GM18511 (cell line): ENCODE data around the gene CISD2.
"Not testable (repeated sequence)": the region's sequence is repeated elsewhere in the genome, so short reads cannot be mapped to it uniquely, and the experiment has no call there.

ENCODE experiments used
- ATAC-seq: cut with Tn5 transposase; IDR thresholded peaks from one replicate; pipeline ENCODE4 v1.9.1; 2021; ENCODE audit warnings: mild to moderate bottlenecking, moderate library complexity; ENCODE audit not compliant: unreplicated experiment

Gene CISD2

DNA sequence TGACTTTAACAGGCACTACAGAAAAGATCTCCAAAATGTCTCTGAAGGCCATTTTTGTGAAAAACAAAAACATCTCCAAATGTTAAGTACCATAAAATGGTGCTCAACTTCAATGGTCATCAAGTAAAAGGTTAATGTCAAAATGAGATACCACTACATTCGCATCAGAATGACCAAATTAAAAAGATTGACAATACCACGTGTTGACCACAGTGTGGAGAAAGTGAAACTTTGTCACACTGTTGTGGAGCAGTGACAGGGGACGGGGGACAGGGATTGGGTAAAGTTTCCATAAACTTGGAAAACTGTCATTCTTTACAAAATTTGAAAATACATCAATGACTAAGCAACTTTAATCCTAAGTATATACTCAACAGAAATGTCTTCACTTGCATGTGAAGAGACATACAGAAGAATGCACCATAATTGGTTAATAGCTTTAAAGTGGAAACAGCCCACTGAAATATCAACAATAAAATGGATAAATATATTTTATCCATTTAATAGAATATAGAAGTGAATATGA lies 19.1 kb upstream of the CISD2 start:
- ATAC-seq = no peak

- ATAC-seq = no peak
Observed at GRCh38 chr4:102850370-102850769, 18.4 kb upstream of the CISD2 start.

DNA sequence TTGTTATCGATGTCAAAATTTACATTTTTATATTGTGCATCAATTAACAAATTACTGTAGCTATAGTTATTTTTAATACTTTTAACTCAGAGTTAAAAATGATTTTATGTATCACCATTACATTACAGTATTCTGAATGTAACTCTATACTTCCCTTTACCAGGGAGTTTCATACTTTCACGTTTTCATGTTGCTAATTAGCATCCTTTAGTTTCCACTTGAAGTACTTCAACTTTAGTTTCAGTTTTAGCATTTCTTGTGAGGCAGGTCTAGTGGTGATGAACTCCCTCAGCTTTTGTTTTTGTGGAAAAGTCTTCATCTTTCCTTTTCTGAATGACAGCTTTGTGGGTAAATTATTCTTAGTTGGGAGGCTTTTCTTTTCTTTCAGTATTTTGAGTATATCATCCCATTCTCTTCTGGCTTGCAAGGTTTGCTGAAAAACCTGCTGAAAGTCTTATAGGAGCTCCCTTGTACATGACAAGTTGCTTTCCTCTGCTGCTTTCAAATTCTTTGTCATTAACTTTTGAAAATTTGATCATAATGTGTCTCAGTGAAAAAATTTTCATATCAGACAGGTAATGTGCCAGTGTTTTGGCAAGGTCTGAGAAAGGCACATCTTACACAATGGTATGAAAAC lies 9.8 kb upstream of the CISD2 start:
- ATAC-seq = no peak

GRCh38 chr4:102860611-102861324 lies 8.0 kb upstream of the CISD2 start:
- ATAC-seq = no peak

DNA sequence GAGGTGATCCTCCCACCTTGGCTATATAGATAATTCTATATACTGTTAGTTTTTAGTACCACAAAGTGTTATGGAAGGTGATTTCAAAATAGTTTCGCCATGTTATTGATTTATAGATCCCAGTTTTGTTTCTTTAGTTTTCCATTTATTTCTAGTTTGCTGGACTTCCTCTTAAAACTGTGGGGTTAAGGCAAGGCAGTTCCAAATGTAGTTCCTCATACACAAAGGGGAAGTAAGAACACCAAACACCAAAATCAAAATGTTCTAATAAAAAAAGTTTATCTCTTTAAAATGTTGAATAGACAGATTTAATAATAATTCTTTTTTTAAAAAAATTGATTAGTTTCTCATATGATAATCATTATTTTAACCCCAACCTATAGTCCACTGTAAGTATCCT lies 6.8 kb upstream of the CISD2 start:
- ATAC-seq = no peak

- no peak for ATAC-seq
Observed at GRCh38 chr4:102862747-102863146, 6.0 kb upstream of the CISD2 start.

DNA sequence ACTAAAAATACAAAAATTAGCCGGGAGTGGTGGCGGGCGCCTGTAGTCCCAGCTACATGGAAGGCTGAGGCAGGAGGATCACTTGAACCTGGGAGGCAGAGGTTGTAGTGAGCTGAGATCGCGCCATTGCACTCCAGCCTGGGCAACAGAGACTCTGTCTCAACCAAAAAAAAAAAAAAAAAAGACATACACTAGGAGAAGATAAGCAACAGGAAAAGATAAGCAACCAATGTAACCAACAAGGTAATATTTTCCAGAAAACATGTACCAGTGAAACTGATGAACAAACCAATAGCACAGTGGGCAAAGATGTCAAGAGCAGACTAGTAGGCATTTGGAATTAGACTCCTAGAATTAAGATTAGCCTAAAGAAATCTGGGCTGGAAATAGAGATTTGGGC lies 3.5 kb upstream of the CISD2 start:
- ATAC-seq = not testable (repeated sequence)

- no peak for ATAC-seq
Observed at GRCh38 chr4:102867278-102868152, 1.3 kb upstream of the CISD2 start.

GRCh38 chr4:102868153-102868780 lies 525 bp upstream of the CISD2 start:
- ATAC-seq = peak; percentile 53

GRCh38 chr4:102869569-102870197 lies 891 bp downstream of the CISD2 start:
- peak; percentile 34 for ATAC-seq

DNA sequence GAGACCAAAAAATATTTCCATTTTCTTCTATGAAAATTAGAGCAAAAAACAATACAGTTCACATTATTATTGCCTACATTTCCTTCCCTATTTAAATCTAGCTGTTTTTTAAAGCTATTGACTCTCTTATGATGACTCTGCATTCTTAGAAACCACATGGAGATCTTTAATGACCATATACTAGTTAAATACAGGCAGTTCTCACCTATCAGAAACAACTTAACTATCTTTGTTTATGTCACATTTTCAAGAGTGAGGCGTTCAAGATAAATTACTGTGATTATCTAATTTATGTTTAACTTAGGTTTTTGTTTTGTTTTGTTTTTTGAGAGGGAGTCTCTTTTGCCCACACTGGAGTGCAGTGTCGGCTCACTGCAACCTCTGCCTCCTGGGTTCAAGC lies 3.0 kb downstream of the CISD2 start:
- ATAC-seq = no peak

GRCh38 chr4:102877477-102878106 lies 8.8 kb downstream of the CISD2 start:
- ATAC-seq = not testable (repeated sequence)

- ATAC-seq = not testable (repeated sequence)
Observed at GRCh38 chr4:102878349-102878748, 9.6 kb downstream of the CISD2 start.

DNA sequence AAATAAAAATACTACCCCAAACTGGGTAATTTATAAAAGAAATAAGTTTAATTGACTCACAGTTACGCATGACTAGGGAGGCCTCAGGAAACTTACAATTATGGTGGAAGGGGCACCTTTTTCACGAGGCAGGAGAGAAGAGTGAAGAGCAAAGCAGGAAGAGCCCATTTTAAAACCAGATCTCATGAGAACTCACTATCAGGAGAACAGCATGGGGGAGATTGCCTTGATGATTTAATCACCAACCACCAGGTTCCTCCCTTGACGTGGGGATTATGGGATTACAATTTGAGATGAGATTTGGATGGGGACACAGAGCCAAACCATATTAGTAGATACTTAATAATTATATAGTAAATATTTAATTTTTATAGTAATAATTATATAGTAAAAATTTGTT lies 10.1 kb downstream of the CISD2 start:
- ATAC-seq = no peak

DNA sequence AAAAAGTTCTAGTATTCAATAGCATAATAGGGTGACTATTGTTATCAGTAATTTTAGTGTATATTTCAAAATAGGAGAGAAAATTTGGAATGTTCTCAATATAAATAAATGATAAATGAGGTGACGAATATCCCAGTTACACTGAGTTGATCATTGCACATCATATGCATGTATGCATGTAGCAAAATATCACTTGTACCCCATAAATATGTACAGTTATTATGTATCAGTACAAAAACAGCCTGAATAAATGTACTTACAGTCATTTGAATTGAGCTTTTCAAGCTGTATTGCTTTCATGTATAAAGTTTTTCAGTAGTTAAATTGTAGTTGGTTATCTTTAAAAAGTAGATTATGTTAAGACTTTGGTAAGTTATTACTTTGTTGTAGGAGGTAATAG lies 12.6 kb downstream of the CISD2 start:
- no peak for ATAC-seq

DNA sequence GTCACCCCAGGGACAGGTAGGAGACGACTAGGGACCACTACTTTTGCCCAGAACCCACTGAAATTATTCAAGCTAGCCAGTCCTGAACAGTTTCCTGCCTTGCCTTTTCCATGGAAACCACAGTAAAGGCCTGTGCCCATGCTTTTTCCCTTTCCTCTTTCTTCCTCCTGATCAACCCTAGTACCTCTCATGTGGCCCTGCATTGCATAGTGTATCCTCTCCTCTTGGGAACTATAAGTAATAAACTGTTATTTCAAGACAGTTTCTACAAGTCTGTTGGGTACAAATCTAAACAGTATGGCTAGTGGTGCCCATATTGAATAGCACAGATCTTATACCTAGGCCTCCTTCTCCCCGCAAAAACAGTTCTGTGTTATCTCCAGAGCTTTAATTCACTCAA lies 14.5 kb downstream of the CISD2 start:
- no peak for ATAC-seq

DNA sequence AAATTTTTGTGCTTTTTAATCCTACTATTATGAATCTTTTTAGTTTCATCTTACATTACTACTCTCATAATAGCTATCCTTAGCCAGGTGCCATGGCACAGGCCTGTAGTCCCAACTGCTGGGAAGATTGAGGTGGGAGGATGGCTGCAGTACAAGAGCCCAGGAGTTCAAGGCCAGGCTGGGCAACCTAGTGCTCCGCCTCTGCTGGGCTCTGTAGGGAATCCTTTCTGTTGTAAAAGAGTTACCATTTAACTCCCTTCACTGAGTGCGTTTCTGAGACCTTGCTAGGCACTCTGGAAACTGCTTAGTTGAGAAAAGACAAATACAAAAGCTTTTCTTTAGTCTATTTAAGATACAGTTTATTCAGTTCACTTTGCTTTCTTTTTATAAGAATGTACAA lies 19.8 kb downstream of the CISD2 start:
- ATAC-seq = not testable (repeated sequence)

DNA sequence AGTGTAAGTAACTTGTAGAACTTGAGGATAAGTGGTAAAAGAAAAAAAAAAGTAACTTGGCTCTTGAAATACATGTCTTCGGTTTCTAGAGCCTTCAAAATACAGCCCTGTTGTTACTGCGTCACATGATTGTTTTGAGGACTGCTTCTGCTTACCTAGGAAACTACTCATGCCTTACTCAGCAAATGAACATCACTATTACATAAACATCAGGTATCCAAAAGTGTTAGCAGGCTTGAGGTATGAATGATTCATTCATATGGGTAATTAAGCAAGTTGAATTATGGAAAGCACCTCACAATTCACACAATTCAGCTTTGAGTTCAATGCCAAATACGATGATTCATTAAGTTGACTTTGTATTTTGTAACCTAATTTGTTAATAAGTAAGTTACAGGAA lies 21.1 kb downstream of the CISD2 start:
- ATAC-seq = not testable (repeated sequence)

- ATAC-seq = not testable (repeated sequence)
Observed at GRCh38 chr4:102896547-102896946, 27.8 kb downstream of the CISD2 start.

- ATAC-seq = not testable (repeated sequence)
Observed at GRCh38 chr4:102897610-102898009, 28.8 kb downstream of the CISD2 start.
